GM18517 (cell line): ENCODE data around the gene HAPLN3.

Experiments used
- ATAC-seq: cut with Tn5 transposase; IDR thresholded peaks from one replicate; pipeline ENCODE4 v1.9.1; 2021; ENCODE audit warnings: mild to moderate bottlenecking, moderate library complexity; ENCODE audit not compliant: unreplicated experiment

Gene HAPLN3

DNA sequence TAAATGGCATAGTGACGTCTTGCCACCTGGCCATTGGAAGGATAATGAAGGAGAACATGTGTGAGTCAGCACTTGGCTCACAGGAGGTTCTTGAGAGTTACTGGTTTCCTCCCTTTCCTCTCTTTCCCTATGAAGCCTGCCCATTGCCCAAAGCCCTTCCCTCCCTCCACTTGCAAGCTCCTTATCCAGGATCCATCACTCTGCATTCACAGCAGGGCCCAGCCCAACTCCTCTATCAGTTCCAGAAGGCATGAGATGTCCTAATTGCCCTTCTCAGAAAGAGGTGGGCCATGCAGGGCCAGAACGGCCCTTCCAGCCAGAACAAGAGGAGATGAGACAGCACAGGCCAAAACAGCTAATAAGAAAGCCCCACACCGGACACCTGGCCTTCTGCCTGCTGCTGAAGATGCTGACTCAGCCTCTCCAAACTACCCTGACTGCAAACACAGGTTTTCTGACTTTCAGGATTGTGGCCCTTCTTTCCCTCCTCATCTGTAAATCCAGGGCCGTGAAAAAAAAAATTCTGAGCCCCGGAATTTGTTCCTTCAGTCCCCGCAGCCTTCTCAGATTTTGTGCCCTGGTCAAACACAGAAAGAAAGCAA is 29.7 kb downstream of the HAPLN3 start:
- no peak for ATAC-seq

DNA sequence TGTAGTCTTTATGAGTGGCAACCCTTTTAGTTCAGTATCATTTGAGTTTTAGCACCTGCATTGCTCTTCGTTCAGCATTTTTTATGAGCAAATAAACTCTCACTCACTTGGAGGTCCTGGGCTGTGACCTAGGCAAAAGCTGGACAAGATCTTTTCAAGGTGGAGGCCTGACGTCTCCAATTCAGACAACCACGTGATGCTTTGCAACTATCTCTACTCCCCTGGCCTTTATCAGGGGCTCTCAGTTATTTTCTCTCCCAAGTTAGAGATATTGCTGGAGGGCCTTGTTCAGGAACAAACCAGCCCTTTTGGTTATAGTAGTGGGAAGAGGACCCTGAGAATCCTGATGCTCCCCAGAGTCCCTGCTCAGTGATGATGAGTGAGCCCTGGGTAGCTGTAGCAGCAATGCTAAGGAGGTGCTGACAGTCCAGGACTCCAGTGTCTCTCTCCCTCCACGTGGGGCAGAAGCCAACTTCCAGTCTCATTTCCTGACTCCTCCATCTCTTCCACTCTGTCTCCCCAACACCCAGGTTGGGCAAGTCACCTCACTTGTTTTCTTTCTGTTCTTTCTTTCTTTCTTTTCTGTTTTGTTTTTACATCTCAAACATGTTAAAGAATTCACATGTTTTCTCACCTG is 30.4 kb downstream of the HAPLN3 start:
- ATAC-seq = no peak

DNA sequence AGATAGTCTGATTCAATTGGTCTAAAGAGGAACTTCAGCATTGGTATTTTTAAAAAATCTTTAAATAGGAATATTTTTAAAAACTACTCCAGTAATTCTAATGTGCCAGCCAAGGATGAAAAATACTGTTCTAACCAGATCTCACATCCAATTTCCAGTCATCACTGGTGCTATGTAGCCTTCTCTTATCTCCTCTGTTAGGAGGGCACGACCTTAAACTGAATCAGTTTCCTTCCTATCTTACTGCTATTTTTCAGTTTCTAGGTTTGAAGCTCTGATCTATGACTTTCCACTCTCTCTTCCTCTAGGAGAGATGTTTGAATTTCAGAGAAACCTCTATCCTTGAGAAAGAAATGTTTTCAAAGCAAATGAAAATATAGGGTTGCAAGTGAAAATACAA is 31.9 kb downstream of the HAPLN3 start:
- ATAC-seq = no peak

- no peak for ATAC-seq
These were observed 35.1 kb downstream of the HAPLN3 start for GRCh38 chr15:88860212-88860611.

- ATAC-seq = no peak
These were observed 35.8 kb downstream of the HAPLN3 start for GRCh38 chr15:88859550-88859949.

GRCh38 chr15:88858934-88859333 is 36.4 kb downstream of the HAPLN3 start:
- ATAC-seq = no peak

DNA sequence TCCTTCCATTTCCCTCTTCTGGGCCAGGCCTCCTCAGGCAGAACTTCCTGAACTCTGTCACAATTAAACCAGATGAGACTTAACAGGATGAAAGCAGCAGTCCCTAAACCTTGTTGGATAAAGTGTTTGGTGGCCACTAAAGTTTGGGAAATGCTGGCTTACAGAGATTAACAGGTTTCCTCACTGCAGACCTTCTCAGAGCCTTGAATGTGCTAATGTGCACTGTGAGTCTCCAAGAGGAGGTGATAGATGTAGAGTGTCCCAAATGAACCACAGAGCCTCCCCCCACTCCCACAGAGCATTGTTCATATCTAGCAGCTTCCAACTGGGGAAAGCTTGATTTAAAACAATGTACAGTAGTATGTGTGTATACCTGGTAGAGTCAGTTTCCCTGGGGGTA is 42.9 kb downstream of the HAPLN3 start:
- no peak for ATAC-seq

- ATAC-seq = no peak
These were observed 45.8 kb downstream of the HAPLN3 start for GRCh38 chr15:88849376-88850072.

GRCh38 chr15:88848203-88848602 is 47.1 kb downstream of the HAPLN3 start:
- no peak for ATAC-seq

GRCh38 chr15:88847144-88847543 is 48.2 kb downstream of the HAPLN3 start:
- ATAC-seq = no peak

GRCh38 chr15:88845616-88846015 is 49.7 kb downstream of the HAPLN3 start:
- ATAC-seq = no peak

- no peak for ATAC-seq
These were observed 50.5 kb downstream of the HAPLN3 start for GRCh38 chr15:88844749-88845386.

DNA sequence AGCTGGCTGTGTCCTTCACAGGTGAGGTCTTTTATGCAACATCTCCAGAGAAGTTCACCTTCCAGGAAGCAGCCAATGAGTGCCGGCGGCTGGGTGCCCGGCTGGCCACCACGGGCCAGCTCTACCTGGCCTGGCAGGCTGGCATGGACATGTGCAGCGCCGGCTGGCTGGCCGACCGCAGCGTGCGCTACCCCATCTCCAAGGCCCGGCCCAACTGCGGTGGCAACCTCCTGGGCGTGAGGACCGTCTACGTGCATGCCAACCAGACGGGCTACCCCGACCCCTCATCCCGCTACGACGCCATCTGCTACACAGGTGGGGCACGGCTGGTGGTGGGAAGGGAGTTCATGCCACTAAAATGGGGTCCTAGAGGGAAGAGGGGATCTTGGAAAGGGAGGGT is 52.0 kb downstream of the HAPLN3 start:
- ATAC-seq = no peak

DNA sequence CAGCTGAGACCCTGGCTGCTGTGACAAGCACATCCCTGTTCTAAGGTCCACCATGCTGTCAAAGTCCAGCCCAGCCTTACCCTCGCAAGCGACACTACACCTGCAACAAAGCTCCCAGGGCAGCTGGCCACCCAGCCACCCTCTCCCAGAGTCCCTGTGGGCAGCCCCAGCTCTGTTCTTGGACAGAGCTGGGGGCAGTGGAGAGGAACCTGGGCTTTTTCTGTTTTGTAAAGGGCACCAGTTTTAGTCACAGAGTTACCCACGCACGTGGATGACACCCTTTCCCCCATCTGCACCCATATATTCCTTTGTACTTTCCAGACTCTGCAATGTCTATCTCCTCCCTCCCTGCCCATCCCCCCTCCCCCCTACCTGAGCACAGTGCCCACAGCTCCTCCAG is 53.2 kb downstream of the HAPLN3 start:
- no peak for ATAC-seq

- no peak for ATAC-seq
These were observed 54.1 kb downstream of the HAPLN3 start for GRCh38 chr15:88841236-88841635.

DNA sequence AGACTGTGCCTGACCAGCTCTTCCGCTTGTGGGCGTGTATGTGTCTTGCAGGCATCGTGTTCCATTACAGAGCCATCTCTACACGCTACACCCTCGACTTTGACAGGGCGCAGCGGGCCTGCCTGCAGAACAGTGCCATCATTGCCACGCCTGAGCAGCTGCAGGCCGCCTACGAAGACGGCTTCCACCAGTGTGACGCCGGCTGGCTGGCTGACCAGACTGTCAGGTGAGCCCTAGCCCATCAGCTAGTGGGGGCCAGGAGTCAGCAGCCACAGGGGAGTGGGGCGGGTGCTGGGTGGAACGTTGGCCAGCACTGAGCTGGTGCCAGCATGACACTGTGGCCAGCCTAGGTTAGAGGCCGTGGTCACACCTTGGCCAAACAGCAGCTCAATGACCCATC is 55.4 kb downstream of the HAPLN3 start:
- no peak for ATAC-seq

- no peak for ATAC-seq
These were observed 56.2 kb downstream of the HAPLN3 start for GRCh38 chr15:88839146-88839545.

- ATAC-seq = no peak
These were observed 56.7 kb downstream of the HAPLN3 start for GRCh38 chr15:88838667-88839066.

- no peak for ATAC-seq
These were observed 59.7 kb downstream of the HAPLN3 start for GRCh38 chr15:88835646-88836045.

GRCh38 chr15:88835119-88835518 is 60.2 kb downstream of the HAPLN3 start:
- no peak for ATAC-seq

DNA sequence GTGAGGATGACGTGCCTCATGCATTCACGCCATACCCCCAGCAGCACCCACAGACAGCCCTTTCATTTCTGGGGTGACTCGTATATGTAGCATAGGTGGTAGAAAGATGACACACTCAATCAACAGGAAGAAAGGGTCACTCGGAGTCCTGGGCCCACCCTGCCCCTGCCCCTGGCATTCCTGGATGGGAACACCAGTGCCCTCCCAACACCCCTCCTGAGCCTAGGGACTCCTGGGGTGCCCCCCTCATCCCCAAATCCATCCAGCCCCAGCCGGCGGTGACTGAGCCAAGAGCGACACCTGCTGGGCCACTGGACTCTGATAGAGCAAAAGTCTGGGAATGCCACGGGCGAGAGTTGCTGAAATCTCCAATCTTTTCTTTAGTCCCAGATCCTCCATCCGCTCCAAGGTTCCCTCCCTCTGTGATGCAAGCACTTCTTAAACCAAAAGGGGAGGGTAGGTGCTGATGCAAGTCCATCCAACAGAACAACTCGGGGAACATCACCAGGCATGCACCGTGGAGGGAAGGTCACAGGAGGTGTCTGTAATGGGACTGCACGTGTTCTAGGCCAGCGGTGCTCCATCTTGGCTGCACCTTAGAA is 61.0 kb downstream of the HAPLN3 start:
- no peak for ATAC-seq

DNA sequence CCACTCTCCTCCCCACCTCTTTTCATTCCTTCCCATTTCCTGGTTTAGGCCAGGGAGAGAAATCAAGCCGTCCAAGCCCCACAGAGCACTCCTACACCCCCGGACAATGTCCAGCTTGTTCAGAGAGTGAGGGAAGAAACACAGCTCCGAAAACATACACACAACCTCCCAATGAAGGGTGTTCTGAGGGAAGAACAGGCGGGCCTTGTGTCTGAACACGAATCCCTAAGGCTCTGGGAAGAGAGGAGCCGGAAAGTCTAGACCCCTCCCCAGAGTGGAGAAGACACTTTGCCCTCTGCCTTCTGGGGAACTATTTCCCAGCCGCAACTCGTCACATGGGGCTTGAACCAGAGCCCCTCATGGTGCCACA is 61.6 kb downstream of the HAPLN3 start:
- no peak for ATAC-seq
